GM23248 (cell line): ENCODE measurements around the gene AGAP2.

Experiments
- EZH2 ChIP-seq: fragments of 200-600 bp; sonication (generic); IDR thresholded peaks from 2 replicates; pipeline ENCODE4 v1.6.1; 2018; ENCODE audit warnings: antibody characterized with exemption, mild to moderate bottlenecking; ENCODE audit not compliant: insufficient read depth, poor library complexity, severe bottlenecking
- EZH2phosphoT487 ChIP-seq: fragments of 200-600 bp; sonication (generic); IDR thresholded peaks from 2 replicates; pipeline ENCODE4 v1.6.1; 2018; ENCODE audit warnings: antibody characterized with exemption, moderate library complexity, mild to moderate bottlenecking, low read depth; ENCODE audit not compliant: insufficient read depth

DNA sequence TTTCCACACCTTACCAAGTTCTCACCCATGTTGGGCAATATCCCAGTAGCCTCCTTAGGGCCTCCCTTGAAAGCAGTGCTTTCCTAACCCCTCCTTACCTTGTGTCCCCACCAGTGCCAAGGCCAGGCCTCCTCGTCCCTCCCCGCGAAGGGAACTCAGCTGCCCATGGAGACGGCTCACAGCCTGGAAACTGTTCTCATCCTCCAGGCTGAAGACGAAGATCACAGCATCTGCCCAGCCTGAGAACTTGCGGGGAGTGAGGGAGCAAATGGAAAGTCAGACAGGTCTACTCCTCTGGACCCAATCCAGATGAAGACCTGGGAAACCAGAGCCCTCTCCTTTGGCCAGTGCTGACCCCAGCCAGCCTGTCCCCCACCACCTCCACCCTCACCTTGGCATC is 4.6 kb downstream of the AGAP2 start:
- TF ChIP-seq EZH2: no peak
- TF ChIP-seq EZH2phosphoT487: no peak
